Testis (tissue), 3 donors: ENCODE data around the gene CDH5. TPM values are rescaled to one million over a fixed set of nuclear protein-coding genes. Genes with fewer than 3 reads are reported as not detected.
"Not testable (repeated sequence)": the region's sequence is repeated elsewhere in the genome, so short reads cannot be mapped to it uniquely, and the experiment has no call there.

Experiments
- DNase-seq: peaks from one replicate; pipeline ENCODE4 v3.0.0-alpha.2; 2019
- H3K27ac ChIP-seq, 2 donors: fragments of 200-600 bp; sonication (generic); one replicate each; pipeline ENCODE4 v1.5.1; 2019
- H3K27me3 ChIP-seq: fragments of 200-600 bp; sonication (generic); one replicate; pipeline ENCODE4 v1.5.1; 2019
- H3K36me3 ChIP-seq: fragments of 200-600 bp; sonication (generic); one replicate; pipeline ENCODE4 v1.5.1; 2017; ENCODE audit warnings: low read depth; ENCODE audit errors: missing control alignments
- H3K4me1 ChIP-seq: fragments of 200-600 bp; sonication (generic); one replicate; pipeline ENCODE4 v1.5.1; 2019
- H3K4me3 ChIP-seq, 2 donors: fragments of 200-600 bp; sonication (generic); one replicate each; pipeline ENCODE4 v1.5.1; 2017 to 2019
- H3K9me3 ChIP-seq: fragments of 200-600 bp; sonication (generic); one replicate; pipeline ENCODE4 v1.5.1; 2017
- POLR2A ChIP-seq: fragments of 450-650 bp; IDR thresholded peaks from one replicate; pipeline ENCODE4 v1.6.1; 2017; ENCODE audit warnings: antibody characterized with exemption, mild to moderate bottlenecking, moderate library complexity
- WGBS, 2 donors: methylation state at CpG; one replicate each; pipeline ENCODE4 v1.1.5; 2018; 5-methylcytosine and 5-hydroxymethylcytosine counted together
- intact Hi-C: fragments of 100-400 bp; cut with DNase I; formaldehyde crosslinking; loops from one replicate; pipeline ENCODE4 v1.15.1; 2023; ENCODE audit warnings: low total_unique reads
- polyA plus RNA-seq: library from polyadenylated mRNA; stranded (reverse); fragments of 350-450 nt; fragmentation: Illumina TruSeq; extraction: RNeasy Lipid Tissue Mini Kit (QIAGEN cat#74804); gene quantifications from one replicate; pipeline ENCODE4 v1.2.3, GENCODE V29; 2014; ENCODE audit warnings: low read depth, low replicate concordance; ENCODE audit not compliant: insufficient read depth
- total RNA-seq, 2 donors: library from RNA; depleted of rRNA; stranded (reverse); fragments of >200 nt; gene quantifications; one replicate each; pipeline ENCODE4 v1.2.3, GENCODE V29; 2016
- TF ChIP-seq, protein P1 (sequence below), 3 experiments: fragments of 450-650 bp in 2 of 3; fragments of 200-600 bp in 1 of 3; sonication (generic) in 1 of 3; IDR thresholded peaks; one replicate each; pipeline ENCODE4 v1.5.1; 2016 to 2019; ENCODE audit warnings: antibody characterized with exemption in 3 of 3, mild to moderate bottlenecking in 2 of 3, moderate library complexity in 1 of 3

CDH5 gene
- total and polyA plus RNA-seq, 3 donors from 2014 or later, result 22.1 to 40.6 (median 23.8) TPM

GRCh38 chr16:66443269-66443652 is 76.8 kb downstream of the CDH5 start:
- H3K36me3 ChIP-seq, result no peaks in the 10 kb centered on the region
- 89 to 95% methylated on average over 3 of the region's 3 CpGs for WGBS, 2 donors
- H3K27ac ChIP-seq, result no peak overlapping the region
- TF ChIP-seq POLR2A, result no peak
- TF ChIP-seq, protein P1, sequence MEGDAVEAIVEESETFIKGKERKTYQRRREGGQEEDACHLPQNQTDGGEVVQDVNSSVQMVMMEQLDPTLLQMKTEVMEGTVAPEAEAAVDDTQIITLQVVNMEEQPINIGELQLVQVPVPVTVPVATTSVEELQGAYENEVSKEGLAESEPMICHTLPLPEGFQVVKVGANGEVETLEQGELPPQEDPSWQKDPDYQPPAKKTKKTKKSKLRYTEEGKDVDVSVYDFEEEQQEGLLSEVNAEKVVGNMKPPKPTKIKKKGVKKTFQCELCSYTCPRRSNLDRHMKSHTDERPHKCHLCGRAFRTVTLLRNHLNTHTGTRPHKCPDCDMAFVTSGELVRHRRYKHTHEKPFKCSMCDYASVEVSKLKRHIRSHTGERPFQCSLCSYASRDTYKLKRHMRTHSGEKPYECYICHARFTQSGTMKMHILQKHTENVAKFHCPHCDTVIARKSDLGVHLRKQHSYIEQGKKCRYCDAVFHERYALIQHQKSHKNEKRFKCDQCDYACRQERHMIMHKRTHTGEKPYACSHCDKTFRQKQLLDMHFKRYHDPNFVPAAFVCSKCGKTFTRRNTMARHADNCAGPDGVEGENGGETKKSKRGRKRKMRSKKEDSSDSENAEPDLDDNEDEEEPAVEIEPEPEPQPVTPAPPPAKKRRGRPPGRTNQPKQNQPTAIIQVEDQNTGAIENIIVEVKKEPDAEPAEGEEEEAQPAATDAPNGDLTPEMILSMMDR (IDR thresholded peaks at IDR 0.05), result no peak
- no peak overlapping the region for H3K4me3 ChIP-seq
- intact Hi-C loops, result no loop called here
- H3K27me3 ChIP-seq, result no peaks in the 10 kb centered on the region
- no peak for DNase-seq
- no peaks in the 10 kb centered on the region for H3K9me3 ChIP-seq
- no peaks in the 10 kb centered on the region for H3K4me1 ChIP-seq

GRCh38 chr16:66444049-66444481 is 77.6 kb downstream of the CDH5 start:
- Histone ChIP-seq H3K4me3 (no peak overlapping the region), H3K9me3 (no peaks in the 10 kb centered on the region), H3K27ac (no peak overlapping the region), H3K4me1 (no peaks in the 10 kb centered on the region), H3K36me3 (no peaks in the 10 kb centered on the region), H3K27me3 (no peaks in the 10 kb centered on the region)
- TF ChIP-seq, protein P1 (IDR thresholded peaks at IDR 0.05), result no peak
- no peak for TF ChIP-seq POLR2A
- intact Hi-C loops, result no loop called here
- WGBS, 2 donors, result 76 to 88% methylated on average over 3 of the region's 3 CpGs
- DNase-seq, result no peak

- 96 to 100% methylated on average over 1 of the region's 1 CpG for WGBS, 2 donors
- Histone ChIP-seq H3K4me1 (no peaks in the 10 kb centered on the region), H3K27me3 (no peaks in the 10 kb centered on the region), H3K9me3 (no peaks in the 10 kb centered on the region), H3K27ac (no peak overlapping the region), H3K36me3 (no peaks in the 10 kb centered on the region), H3K4me3 (no peak overlapping the region)
- no peak for TF ChIP-seq POLR2A
- TF ChIP-seq, protein P1 (IDR thresholded peaks at IDR 0.05), result no peak
- DNase-seq, result no peak
- intact Hi-C loops, result no loop called here
Observed at GRCh38 chr16:66446737-66447136, 80.2 kb downstream of the CDH5 start.

- intact Hi-C loops, result no loop called here
- Histone ChIP-seq H3K9me3 (no peaks in the 10 kb centered on the region), H3K4me1 (no peaks in the 10 kb centered on the region), H3K27ac (no peak overlapping the region), H3K4me3 (no peak overlapping the region), H3K36me3 (no peaks in the 10 kb centered on the region), H3K27me3 (no peaks in the 10 kb centered on the region)
- DNase-seq, result no peak
- TF ChIP-seq POLR2A, result no peak
- TF ChIP-seq, protein P1 (IDR thresholded peaks at IDR 0.05), result no peak
Observed at GRCh38 chr16:66447491-66447890, 81.0 kb downstream of the CDH5 start.

GRCh38 chr16:66451548-66451947 is 85.1 kb downstream of the CDH5 start:
- 93% methylated on average over 3 of the region's 3 CpGs for WGBS, 2 donors
- Histone ChIP-seq H3K27me3 (no peaks in the 10 kb centered on the region), H3K27ac (no peak overlapping the region), H3K36me3 (no peaks in the 10 kb centered on the region), H3K4me1 (no peaks in the 10 kb centered on the region), H3K4me3 (no peak overlapping the region), H3K9me3 (no peaks in the 10 kb centered on the region)
- intact Hi-C loops, result no loop called here
- no peak for DNase-seq
- TF ChIP-seq, protein P1 (IDR thresholded peaks at IDR 0.05), result no peak
- TF ChIP-seq POLR2A, result no peak

DNA sequence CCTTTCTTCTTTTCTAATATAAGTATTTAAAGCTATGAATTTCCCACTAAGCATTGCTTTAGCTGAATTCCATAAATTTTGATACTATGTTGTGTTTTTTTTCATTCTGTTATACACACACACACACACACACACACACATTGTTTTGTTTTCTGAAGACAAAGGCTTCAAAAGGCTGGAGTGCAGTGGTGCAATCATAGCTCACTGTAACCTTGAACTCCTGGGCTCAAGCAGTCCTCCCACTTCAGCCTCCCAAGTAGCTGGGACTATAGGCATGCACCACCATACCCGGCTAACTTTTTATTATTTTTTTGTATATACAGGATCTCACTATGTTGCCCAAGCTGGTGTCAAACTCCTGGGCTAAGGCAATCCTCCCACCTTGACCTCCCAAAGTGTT is 86.7 kb downstream of the CDH5 start:
- intact Hi-C loops, DNase-seq, H3K36me3 ChIP-seq, H3K27ac ChIP-seq, H3K27me3 ChIP-seq, H3K4me1 ChIP-seq, H3K4me3 ChIP-seq, H3K9me3 ChIP-seq: not testable (repeated sequence)
- WGBS, 2 donors, result 63 to 65% methylated on average over 1 of the region's 1 CpG
